Epithelial cell of esophagus (primary cell): Measurements from ENCODE around the gene OTUD7B.

ENCODE experiments used
- DNase-seq: peaks from one replicate; pipeline ENCODE4 v3.0.0; 2010; ENCODE audit warnings: low read depth
- H3K4me3 ChIP-seq: 2 replicates; pipeline ENCODE4 v1.5.1; 2011; ENCODE audit warnings: mild to moderate bottlenecking, low read length, control low read depth
- CTCF ChIP-seq: IDR thresholded peaks from 2 replicates; pipeline ENCODE4 v1.5.1; 2011; ENCODE audit warnings: low read depth, mild to moderate bottlenecking, low read length, control low read depth, inconsistent platforms; ENCODE audit not compliant: insufficient read depth; ENCODE audit errors: missing control alignments

Gene OTUD7B

GRCh38 chr1:149993181-149993580 is 17.3 kb downstream of the OTUD7B start:
- TF ChIP-seq CTCF = no peak
- no peak for DNase-seq
- H3K4me3 ChIP-seq = no peak overlapping the region

DNA sequence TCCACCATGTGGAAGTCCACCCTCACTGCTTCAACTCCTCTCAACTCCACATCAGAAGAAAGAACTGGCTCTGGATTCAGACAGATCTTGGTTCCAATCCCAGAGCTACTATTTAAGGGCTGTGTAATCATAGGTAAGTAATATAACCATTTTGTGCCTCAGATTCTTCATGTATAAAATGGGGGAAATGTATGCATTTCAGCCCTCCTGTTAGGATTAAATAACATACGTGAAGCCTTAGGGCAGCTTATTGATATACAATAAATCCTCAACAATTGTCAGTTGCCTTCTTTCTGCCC is 23.3 kb downstream of the OTUD7B start:
- H3K4me3 ChIP-seq = no peak overlapping the region
- DNase-seq = no peak
- TF ChIP-seq CTCF = no peak

DNA sequence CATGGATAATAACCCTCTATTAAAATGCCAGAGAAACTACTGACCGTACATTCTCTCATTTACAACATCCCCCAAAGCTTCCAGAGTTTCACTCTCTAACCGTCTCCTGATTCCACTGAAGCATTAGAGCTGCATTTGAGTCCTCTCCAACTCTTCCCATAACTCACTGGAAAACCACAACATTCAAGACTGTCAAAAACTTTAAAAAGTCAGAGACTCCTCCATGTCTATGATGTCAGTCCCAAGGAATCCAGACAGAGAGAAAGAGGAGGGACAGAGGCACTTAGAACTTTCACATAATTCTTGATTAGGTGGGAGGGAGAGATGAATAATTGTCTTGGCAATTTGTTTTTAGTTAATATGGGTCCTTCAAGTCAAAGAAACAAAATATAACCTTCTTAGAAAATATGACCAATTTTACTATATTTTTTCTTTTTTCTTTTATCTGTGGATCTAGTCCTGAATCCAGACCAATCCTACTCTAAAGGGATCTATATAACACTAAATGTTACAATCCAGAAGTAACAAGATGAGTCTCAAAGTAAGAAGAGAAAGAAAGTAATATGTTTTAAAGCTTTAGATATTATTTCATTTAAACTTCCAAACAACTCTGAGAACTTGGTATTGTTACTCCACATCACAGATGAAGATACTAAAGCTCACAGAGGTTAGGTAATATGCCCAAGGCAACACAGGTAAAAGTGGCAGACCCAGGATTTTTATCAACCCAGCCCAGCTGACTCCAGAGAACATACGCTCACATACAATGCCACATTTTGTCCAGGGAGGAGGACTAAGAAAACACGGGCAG is 23.8 kb downstream of the OTUD7B start:
- peak; percentile 36 for DNase-seq
- H3K4me3 ChIP-seq = no peak overlapping the region
- TF ChIP-seq CTCF = no peak

- no peak for DNase-seq
- no peak overlapping the region for H3K4me3 ChIP-seq
- TF ChIP-seq CTCF = no peak
Measured at GRCh38 chr1:149979972-149980540, 30.5 kb downstream of the OTUD7B start.

- no peak for TF ChIP-seq CTCF
- DNase-seq = no peak
- no peak overlapping the region for H3K4me3 ChIP-seq
Measured at GRCh38 chr1:149979245-149979971, 31.1 kb downstream of the OTUD7B start.

GRCh38 chr1:149978547-149979023 is 31.9 kb downstream of the OTUD7B start:
- no peak for TF ChIP-seq CTCF
- no peak overlapping the region for H3K4me3 ChIP-seq
- peak; percentile 27 for DNase-seq
